HL-60/S4 (cell line): ENCODE data around the gene EFCAB14.
"Not testable (repeated sequence)": the region's sequence is repeated elsewhere in the genome, so short reads cannot be mapped to it uniquely, and the experiment has no call there.

ENCODE experiments used
- in situ Hi-C: fragments of 300-500 bp; cut with MboI; formaldehyde crosslinking; loops from 2 replicates; pipeline ENCODE4 v1.14.3; 2022; ENCODE audit warnings: low sequenced_read_pairs

Gene EFCAB14

GRCh38 chr1:46687093-46687659 is 31.7 kb downstream of the EFCAB14 start:
- in situ Hi-C loops: no loop called here

DNA sequence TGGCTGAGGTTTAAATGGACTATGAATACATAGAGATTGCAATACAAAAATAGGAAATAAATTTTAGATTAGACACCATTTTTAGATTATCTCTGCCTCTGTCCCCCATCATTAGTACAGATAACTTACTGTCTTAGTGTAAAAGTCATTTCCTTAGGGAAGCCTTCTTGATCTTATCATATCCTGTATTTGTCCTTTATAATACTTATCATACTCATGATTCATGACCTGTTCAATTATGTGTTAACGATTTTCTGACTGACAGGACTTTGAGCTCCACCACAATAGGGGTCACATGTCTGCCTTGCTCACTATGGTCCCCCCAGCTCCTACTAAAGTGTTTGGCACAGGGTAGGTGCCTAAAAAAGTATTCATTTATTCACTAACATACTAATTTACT is 32.7 kb downstream of the EFCAB14 start:
- in situ Hi-C loops: no loop called here

GRCh38 chr1:46684670-46685069 is 34.2 kb downstream of the EFCAB14 start:
- in situ Hi-C loops: no loop called here

- in situ Hi-C loops: no loop called here
Measured at GRCh38 chr1:46682064-46682463, 36.9 kb downstream of the EFCAB14 start.

DNA sequence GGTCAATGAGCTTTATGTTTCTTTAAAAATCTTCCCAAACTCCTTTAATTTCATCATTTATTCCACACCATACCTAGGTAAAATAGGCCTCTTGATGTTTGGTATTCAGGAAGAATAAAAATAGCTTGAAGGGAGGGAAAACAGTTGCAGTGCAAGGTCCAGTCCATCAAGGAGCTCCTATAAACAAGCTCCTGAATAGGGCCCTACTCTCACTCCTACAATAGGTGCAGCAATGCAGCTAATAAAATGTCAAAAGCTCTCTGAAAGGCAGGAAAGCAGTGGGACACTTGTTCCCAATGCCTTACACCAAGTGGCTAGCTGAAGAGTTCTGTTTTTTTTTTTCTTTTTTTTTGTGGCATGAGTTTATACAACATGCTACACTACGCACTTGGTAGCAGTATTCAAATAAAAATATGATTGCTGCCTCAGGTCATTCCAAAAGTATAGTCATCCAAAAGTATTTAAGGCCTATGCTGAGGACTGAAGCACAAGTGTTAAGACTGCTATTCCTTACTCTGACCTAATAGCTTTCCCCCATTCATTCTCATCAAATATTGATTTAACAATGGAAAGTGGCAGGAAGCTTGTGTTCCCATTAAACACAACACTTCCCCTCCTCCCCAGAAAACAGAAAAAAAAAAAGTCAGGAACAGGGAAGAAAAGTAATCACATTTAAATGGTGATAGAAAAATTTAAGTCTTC is 37.4 kb downstream of the EFCAB14 start:
- in situ Hi-C loops: no loop called here

DNA sequence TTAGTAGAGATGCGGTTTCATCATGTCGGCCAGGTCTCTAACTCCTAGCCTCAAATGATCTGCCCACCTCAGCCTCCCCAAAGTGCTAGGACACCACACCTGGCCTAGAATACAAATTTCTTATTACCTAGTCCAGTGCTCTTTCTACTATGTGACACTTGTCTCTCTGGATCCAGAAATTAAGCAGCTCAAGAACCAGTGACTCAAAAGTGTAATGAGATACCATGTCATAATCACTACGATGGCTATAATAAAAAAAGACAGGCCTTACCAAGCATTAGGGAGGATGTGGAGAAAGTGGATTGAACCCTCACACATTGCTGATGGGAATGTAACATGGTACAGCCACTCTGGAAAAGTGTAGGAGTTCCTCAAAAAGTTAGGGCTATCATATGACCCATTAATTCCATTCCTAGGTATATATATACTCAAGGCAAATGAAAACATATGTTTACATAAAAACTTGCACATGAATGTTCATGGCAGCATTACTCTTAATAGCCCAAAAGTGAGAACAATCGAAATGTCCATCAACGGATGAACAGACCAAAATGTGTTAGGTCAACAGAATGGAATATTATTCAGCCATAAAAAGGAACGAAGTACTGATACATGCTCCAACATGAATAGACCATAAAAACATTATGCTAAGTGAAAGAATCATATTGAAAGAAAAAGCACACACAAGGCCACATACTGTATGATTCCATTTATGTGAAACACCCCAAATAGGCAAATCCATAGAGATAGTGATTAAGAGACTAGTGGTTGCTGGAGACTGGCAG is 38.9 kb downstream of the EFCAB14 start:
- in situ Hi-C loops: no loop called here

DNA sequence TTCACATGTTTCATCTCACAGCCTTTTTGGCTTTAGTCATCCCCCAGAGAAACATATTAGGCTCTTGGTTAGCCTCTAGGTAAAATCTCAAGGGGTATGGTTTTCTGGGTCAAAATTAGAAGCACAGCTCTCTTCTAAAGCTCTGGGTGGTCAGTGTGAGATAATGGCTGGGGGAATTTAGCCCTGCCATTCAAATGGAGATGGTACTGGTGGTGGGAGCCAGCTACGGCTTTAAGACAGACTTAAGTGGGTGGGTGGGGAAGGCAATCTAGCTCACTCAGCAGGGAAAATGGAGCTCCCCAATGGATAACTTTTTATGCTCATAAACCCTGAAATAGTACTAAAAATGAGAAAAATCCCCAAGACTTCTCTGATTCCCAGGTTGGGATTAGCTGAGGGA is 41.6 kb downstream of the EFCAB14 start:
- in situ Hi-C loops: no loop called here

DNA sequence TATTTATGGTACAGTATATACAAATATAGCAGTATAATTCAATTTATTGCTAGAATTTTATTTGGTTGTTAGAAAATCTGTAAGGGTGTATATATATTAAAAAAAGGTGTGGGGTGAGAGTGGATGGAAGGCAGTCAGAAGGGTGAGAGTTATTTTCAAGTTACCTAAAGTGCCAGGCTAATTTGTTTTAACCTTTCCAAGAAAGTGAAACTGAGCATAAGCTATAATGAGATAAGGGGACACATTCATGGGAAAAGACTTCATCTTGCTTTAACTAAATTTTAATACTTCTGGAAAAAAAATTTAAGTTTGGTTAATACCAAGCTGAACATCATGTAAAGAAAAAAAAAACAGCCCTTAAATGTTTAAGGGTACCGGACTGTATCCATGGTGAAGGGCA is 42.4 kb downstream of the EFCAB14 start:
- in situ Hi-C loops: no loop called here

- in situ Hi-C loops: no loop called here
Measured at GRCh38 chr1:46675549-46676314, 43.2 kb downstream of the EFCAB14 start.

GRCh38 chr1:46673749-46674182 is 45.1 kb downstream of the EFCAB14 start:
- in situ Hi-C loops: no loop called here

DNA sequence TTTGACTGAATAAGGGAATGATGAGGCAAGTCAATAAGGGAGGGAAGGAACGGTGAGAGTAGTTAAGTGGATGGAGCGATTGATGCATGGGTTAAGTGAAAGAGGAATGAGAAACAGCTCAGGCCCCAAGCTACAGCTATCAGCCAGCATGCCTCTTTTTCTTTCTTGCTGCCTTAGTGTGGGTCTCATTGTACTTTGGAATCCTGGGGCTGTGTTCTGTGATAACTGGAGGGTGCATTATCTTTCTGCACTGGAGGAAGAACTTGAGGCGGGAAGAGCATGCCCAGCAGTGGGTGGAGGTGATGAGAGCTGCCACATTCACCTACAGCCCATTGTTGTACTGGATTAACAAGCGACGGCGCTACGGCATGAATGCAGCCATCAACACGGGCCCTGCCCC is 46.2 kb downstream of the EFCAB14 start:
- in situ Hi-C loops: no loop called here

- in situ Hi-C loops: no loop called here
Measured at GRCh38 chr1:46671554-46671953, 47.4 kb downstream of the EFCAB14 start, which contains the start of gene TEX38. Gene TEX38, plus strand, starts transcription at chr1:46671854. Its CDS starts 81 bp downstream, at chr1:46671935.

GRCh38 chr1:46670134-46670533 is 48.8 kb downstream of the EFCAB14 start:
- in situ Hi-C loops: no loop called here

GRCh38 chr1:46667782-46668760 is 50.8 kb downstream of the EFCAB14 start, which contains the start of gene ATPAF1:
Gene ATPAF1, minus strand, starts transcription at chr1:46668364. Its CDS starts 42 bp downstream, at chr1:46668322.
- in situ Hi-C loops: no loop called here

DNA sequence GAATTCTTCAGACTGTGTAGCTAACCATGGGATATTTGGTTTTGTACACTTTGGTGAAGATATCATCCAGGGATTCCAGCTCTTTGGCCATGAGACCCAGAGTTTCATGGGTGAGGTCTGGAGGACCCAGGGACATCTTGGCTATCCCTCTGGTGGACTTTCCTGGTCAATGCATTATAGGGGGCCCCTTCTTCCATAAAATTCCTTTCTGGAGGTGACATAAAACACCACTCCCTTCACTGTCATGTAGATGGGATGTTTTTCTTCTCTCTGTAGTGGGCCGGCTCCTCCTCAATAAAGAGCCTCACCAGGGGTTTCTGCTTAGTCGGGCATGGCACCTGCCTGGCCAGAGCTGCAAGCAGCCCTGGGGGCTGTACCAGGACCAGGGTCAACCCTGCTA is 52.9 kb downstream of the EFCAB14 start:
- in situ Hi-C loops: no loop called here

DNA sequence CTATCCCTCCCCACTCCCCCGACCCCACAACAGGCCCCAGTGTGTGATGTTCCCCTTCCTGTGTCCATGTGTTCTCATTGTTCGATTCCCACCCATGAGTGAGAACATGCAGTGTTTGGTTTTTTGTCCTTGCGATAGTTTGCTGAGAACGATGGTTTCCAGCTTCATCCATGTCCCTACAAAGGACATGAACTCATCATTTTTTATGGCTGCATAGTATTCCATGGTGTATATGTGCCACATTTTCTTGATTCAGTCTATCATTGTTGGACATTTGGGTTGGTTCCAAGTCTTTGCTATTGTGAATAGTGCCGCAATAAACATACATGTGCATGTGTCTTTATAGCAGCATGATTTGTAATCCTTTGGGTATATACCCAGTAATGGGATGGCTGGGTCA is 56.0 kb downstream of the EFCAB14 start:
- in situ Hi-C loops: not testable (repeated sequence)

DNA sequence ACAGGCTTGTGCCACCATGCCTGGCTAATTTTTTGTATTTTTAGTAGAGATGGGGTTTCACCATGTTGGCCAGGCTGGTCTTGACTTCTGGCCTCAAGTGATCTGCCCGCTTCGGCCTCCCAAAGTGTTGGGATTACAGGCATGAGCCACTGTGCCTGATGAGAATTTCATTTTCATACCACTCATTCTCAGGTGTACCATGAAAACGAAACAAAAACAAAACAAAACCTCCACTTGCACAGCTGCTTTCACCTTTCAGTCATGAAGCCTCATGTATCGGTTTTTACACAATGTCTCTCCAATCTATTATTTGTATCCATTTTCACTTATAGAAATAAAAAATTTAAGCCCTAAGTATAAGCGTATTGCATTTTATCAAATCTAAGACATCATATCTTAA is 58.8 kb downstream of the EFCAB14 start:
- in situ Hi-C loops: not testable (repeated sequence)

DNA sequence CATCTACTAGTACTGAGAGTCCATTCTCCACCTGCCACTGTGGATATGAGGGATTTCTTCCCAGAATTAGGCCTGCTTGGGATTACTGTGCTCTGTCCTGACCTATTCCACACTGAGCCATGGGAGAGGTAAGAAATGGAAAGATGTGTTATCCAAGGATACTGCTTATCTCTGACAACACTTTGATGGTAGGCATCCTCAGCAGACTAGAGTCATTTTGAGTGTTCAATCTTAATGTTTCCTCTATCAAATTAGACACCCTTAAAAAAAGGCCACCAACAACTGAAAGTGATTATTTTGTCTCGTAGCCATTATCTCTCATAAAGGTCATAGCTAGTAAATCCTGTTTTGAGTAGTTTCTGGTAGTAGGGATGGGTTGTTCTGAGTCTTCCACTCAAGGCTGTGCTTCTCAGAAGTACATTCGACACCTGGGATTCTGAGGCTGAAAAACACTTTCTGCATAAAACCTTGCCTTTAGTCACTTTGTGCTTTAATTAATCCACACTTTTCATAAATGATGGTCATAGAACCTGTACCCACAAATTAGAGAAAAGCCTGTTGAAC is 59.5 kb downstream of the EFCAB14 start:
- in situ Hi-C loops: no loop called here

DNA sequence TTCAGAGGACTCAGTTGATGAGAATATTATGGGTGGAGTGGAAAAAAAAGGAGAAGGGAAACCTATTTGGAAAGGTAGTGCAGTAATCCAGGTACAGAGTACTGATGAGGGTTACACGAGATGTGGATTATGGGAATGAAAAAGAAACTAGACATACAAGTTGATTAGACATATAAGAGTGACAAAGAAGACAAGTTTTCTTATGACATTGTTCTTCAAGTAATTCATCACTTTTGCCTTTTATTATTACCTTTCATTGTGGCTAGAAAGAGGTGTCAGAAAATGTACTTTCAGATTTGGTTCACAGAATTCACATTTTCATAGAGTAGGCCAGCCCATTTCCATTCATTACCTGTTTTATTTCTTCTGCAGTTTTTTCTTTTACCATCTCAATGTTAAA is 61.1 kb downstream of the EFCAB14 start:
- in situ Hi-C loops: no loop called here

GRCh38 chr1:46656643-46657042 is 62.3 kb downstream of the EFCAB14 start:
- in situ Hi-C loops: no loop called here
